ENCODE measurements around the gene CARNS1. TPM values are rescaled to one million over a fixed set of nuclear protein-coding genes. Genes with fewer than 3 reads are reported as not detected.

Gene CARNS1
- total and polyA plus RNA-seq, 2 of the 13 experiments (the other 11 are each of a cell fraction or from before 2014, with no cell fraction given), result not detected

DNA sequence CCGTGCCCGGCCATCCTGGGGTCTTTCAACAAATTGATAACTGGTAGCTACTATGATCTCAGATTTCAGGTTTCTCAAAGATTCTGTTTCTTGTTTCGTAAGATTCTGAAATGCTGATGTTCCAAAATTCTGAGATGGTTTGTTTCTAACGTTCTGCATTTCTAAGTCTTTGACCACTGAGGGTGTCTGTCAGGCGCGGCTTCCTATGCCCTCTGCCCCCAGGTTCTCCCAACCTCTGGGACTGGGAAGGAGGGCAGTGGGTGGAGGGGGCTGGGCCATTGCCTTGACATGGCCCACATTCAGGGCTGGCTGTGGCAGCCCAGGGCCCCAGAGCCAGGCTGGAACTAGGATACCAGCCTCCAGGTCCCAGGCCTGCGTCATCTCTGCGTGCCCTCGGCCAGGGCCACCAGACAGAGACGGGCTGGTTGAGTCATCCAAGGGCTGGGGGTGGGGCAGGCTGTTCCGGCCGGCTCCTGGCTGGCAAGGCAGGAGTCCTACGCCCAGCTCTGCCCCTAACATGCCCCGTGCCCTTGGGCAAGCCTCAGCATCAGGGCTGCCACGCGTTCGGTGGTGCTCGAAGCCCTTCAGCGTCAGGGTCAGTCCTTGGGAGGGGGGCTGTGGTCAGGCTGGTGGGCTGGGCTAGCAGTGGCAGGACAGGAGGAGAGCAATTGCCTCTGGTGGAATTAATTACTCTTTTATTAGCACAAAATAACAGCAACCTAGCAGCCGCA is 48.4 kb downstream of the CARNS1 start:
- ChIA-PET POLR2A (interaction anchor here (2.5 kb wide), 1 partner anchor 62 kb away, joined by 16 read pairs; the partner anchor contains the start of gene PPP1CA), CTCF (ENCODE audit: low intra/inter-chr PET ratio, low total read pairs) (no interaction called here)
- no peaks in the 10 kb centered on the region for H3K79me2 ChIP-seq (ENCODE audit: insufficient read depth, low read length)
- H3K9ac ChIP-seq (ENCODE audit: insufficient read depth, low read depth, low read length), result peak overlapping the region; percentile 73
- no peak overlapping the region for H2AFZ ChIP-seq (ENCODE audit: low read length)
- no peaks in the 10 kb centered on the region for H3K9me3 ChIP-seq (ENCODE audit: low read length)
- 81% methylated on average over 7 of the region's 20 CpGs for WGBS (ENCODE audit: low lambda C conversion rate)
- no peak for FAIRE-seq
- DNase-seq (ENCODE audit: low spot score), result peak; percentile 52
- intact Hi-C loops (cut with micrococcal nuclease; ENCODE audit: unreplicated experiment), result no loop called here
- peak overlapping the region; percentile 71 for H3K27ac ChIP-seq (ENCODE audit: extremely low read length, insufficient read depth, low read length)
- peak overlapping the region; percentile 85 for H3K4me2 ChIP-seq (ENCODE audit: low read depth, low read length)
- in situ Hi-C loops (cut with HindIII; ENCODE audit: extremely low pct_ligation_motif_present, low pct_unique_long_range_greater_than_20kb), result loop anchor here (5.0 kb wide), 1 partner anchor 37 kb away; the partner anchor contains the start of gene RPS6KB2
- no peaks in the 10 kb centered on the region for H4K20me1 ChIP-seq (ENCODE audit: insufficient read depth, low read length)
- TSS peak; percentile 56 for BruUV-seq (replicated peaks)
- H3K36me3 ChIP-seq (replicated peaks in 1 of 2; ENCODE audit: control insufficient read depth in 1 of 2, insufficient read depth in 2 of 2, low read length in 2 of 2), result no peaks in the 10 kb centered on the region
- ATAC-seq, result peak; percentile 54
- H3K4me1 ChIP-seq (ENCODE audit: insufficient read depth, low read length), result peaks cover 48% of the 10 kb centered on the region
- H3K27me3 ChIP-seq (ENCODE audit: control insufficient read depth in 1 of 2, insufficient read depth in 2 of 2, low read length in 2 of 2), result peaks cover 0 to 5% of the 10 kb centered on the region in 2 experiments; a peak in 2 of 5 replicates
- H3K4me3 ChIP-seq (replicated peaks in 1 of 3; ENCODE audit: insufficient read depth in 1 of 3, low read depth in 2 of 3, low read length in 3 of 3), result peak overlapping the region; percentile 50 to 97 (median 80); a peak in 5 of 6 replicates
- no peak for TF ChIP-seq ZNF282 (IDR thresholded peaks at IDR 0.05; ENCODE audit: partially characterized antibody)
- TF ChIP-seq ZSCAN20 (CRISPR knock-in tag; IDR thresholded peaks at IDR 0.05; ENCODE audit: borderline replicate concordance), result no peak
- no peak for TF ChIP-seq ZNF589 (CRISPR knock-in tag; conservative IDR thresholded peaks at IDR 0.05)
- TF ChIP-seq MAFF (IDR thresholded peaks at IDR 0.05; ENCODE audit: low read depth, low read length), result no peak
- no peak for TF ChIP-seq HOXA9 (CRISPR knock-in tag; IDR thresholded peaks at IDR 0.05; ENCODE audit: borderline replicate concordance)
- peak; percentile 68; the same call in 1 of the 2 replicates for TF ChIP-seq THAP11 (CRISPR knock-in tag; IDR thresholded peaks at IDR 0.05)
- TF ChIP-seq XRCC5 (optimal IDR thresholded peaks at IDR 0.05; ENCODE audit: low read length), result no peak
- TF ChIP-seq ZSCAN12 (CRISPR knock-in tag; IDR thresholded peaks at IDR 0.05), result no peak
- no peak for TF ChIP-seq RFXAP (CRISPR knock-in tag; IDR thresholded peaks at IDR 0.05; ENCODE audit: borderline replicate concordance)
- no peak for TF ChIP-seq PTBP1 (IDR thresholded peaks at IDR 0.05; ENCODE audit: low read depth, low read length, poor library complexity, severe bottlenecking)
- no peak for TF ChIP-seq HDAC6 (IDR thresholded peaks at IDR 0.05; ENCODE audit: low read depth, low read length)
- TF ChIP-seq CBX5 (CRISPR knock-in tag; IDR thresholded peaks at IDR 0.05; ENCODE audit: borderline replicate concordance), result 0 out of 2 replicates have a peak, but pooled peaks have one; percentile 18
- no peak for TF ChIP-seq ZNF75D (CRISPR knock-in tag; IDR thresholded peaks at IDR 0.05; ENCODE audit: borderline replicate concordance)
- TF ChIP-seq ZNF3 (CRISPR knock-in tag; IDR thresholded peaks at IDR 0.05), result peak; percentile 46; the same call in 1 of the 2 replicates
- TF ChIP-seq KDM1A (CRISPR knock-in tag; IDR thresholded peaks at IDR 0.05), result no peak
- no peak for TF ChIP-seq NAIF1 (CRISPR knock-in tag; IDR thresholded peaks at IDR 0.05; ENCODE audit: borderline replicate concordance)
- no peak for TF ChIP-seq NR1H2 (CRISPR knock-in tag; IDR thresholded peaks at IDR 0.05; ENCODE audit: borderline replicate concordance, low read depth)
- TF ChIP-seq ZNF383 (CRISPR knock-in tag; IDR thresholded peaks at IDR 0.05; ENCODE audit: borderline replicate concordance), result no peak
- TF ChIP-seq NCOR1 (IDR thresholded peaks at IDR 0.05; ENCODE audit: borderline replicate concordance, low read length), result no peak
- TF ChIP-seq SIX1 (CRISPR knock-in tag; IDR thresholded peaks at IDR 0.05; ENCODE audit: borderline replicate concordance), result no peak
- TF ChIP-seq POGZ (CRISPR knock-in tag; IDR thresholded peaks at IDR 0.05), result no peak
- no peak for TF ChIP-seq KDM5B (CRISPR knock-in tag; IDR thresholded peaks at IDR 0.05; ENCODE audit: borderline replicate concordance)
- TF ChIP-seq ZSCAN30 (CRISPR knock-in tag; IDR thresholded peaks at IDR 0.05), result no peak
- no peak for TF ChIP-seq ISL2 (CRISPR knock-in tag; IDR thresholded peaks at IDR 0.05)
- TF ChIP-seq, protein P1, sequence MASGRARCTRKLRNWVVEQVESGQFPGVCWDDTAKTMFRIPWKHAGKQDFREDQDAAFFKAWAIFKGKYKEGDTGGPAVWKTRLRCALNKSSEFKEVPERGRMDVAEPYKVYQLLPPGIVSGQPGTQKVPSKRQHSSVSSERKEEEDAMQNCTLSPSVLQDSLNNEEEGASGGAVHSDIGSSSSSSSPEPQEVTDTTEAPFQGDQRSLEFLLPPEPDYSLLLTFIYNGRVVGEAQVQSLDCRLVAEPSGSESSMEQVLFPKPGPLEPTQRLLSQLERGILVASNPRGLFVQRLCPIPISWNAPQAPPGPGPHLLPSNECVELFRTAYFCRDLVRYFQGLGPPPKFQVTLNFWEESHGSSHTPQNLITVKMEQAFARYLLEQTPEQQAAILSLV (CRISPR knock-in tag; IDR thresholded peaks at IDR 0.05; ENCODE audit: borderline replicate concordance), result 0 out of 2 replicates have a peak, but pooled peaks have one; percentile 66
- TF ChIP-seq PHB2 (IDR thresholded peaks at IDR 0.05; ENCODE audit: partially characterized antibody), result no peak
- no peak for TF ChIP-seq PLRG1 (conservative IDR thresholded peaks at IDR 0.05)
